Endothelial cell of coronary artery (primary cell): ENCODE data around the gene CDH2. TPM values are rescaled to one million over a fixed set of nuclear protein-coding genes. Genes with fewer than 3 reads are reported as not detected.

Experiments used
- total RNA-seq: library from RNA; depleted of rRNA; stranded (reverse); fragments of >200 nt; gene quantifications from 2 replicates; pipeline ENCODE4 v1.2.3, GENCODE V29; 2014

The CDH2 gene
- 60.9 and 137 TPM in 2 replicates for total RNA-seq

GRCh38 chr18:28176948-28177827, at the start of gene CDH2:
Gene CDH2 (minus strand): TSS chr18:28177130. CDS start chr18:28177022, 108 bp downstream.

